GM19468 (cell line): ENCODE results near the gene PIK3R6.

ENCODE experiments used
- ATAC-seq: cut with Tn5 transposase; IDR thresholded peaks from one replicate; pipeline ENCODE4 v1.9.1; 2021; ENCODE audit warnings: mild to moderate bottlenecking, moderate library complexity, moderate number of reproducible peaks; ENCODE audit not compliant: unreplicated experiment; ENCODE audit errors: extremely low read depth

PIK3R6 gene

DNA sequence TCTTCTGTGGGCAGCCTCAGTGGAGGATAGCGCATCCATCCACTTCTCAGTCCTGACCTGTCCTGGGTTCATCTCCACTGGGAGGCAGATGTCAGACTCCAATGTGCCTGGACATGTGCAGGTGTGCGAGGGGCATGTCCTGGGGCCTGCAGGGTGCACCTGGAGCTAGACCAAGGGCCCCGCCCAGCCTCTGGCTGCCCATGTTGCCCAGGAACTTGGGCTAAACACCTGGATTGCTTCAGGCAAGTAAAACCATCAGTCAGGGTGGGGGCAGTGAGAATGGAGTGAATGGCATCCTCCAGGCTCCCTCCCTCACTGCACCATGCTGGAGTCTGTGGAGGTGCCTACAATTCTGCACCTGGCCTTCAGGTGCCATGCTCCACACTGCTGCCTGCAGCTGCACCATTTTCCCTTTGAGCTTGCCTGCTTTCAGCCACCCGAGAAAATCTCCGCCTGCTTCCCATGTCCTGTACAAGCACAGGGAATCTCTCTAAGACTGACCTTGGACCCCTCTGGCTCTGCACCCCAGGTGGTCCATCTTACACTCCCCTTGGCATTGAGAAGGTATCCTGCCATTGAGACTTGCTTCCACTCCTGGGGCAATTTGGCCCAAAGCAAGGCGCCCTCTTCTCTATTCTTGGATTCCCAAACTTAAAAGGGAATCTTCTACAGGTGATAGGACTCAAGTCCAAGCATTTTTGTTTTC lies 66.2 kb downstream of the PIK3R6 start:
- no peak for ATAC-seq

DNA sequence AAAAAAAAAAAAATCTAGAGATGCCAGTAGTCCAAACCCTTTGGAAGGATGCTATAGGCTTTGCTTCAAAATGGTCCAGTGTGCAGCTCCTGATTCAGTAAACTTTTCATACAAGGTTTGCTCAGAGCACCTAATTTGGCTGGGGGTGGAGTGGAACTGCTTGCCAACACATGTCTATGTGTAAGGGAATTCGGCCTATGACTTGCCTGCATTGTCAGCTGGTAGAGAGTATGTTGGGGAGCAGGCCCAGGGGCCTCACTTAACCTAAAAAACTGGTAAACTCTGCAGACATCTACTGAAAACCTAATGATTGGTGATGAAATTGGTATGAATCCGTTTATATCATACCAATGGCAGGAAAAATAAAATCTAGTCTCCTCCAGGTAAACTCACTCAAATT lies 66.8 kb downstream of the PIK3R6 start:
- no peak for ATAC-seq

DNA sequence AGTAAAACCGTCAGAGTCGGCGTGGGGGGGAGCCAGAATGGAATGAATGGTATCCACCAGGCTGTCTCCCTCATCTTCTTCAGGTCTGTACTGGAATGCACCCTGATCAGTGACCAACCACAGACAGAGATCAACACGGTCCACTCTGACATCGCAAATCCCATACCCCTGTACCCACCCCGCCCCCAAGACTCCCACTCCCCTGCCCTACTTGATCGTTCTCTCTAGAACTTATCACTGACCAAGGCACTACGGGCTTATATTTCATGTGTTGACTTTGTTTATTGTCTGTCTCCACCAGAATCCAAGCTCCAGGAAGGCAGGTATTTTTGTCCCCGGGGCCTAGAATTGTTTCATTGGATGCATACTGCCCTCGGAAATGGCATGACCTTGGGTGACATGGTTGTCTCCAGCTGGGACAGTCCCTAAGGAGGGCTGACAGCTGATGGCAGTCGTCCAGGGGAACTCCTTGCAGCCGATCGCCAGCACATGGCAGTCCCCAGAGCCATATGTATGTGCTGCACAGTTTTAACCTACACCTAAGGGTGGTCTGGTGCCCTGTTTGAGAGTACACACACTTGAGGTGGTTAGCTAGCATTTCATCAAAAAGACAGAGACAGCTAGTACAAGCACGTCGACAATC lies 67.8 kb downstream of the PIK3R6 start:
- ATAC-seq: no peak

DNA sequence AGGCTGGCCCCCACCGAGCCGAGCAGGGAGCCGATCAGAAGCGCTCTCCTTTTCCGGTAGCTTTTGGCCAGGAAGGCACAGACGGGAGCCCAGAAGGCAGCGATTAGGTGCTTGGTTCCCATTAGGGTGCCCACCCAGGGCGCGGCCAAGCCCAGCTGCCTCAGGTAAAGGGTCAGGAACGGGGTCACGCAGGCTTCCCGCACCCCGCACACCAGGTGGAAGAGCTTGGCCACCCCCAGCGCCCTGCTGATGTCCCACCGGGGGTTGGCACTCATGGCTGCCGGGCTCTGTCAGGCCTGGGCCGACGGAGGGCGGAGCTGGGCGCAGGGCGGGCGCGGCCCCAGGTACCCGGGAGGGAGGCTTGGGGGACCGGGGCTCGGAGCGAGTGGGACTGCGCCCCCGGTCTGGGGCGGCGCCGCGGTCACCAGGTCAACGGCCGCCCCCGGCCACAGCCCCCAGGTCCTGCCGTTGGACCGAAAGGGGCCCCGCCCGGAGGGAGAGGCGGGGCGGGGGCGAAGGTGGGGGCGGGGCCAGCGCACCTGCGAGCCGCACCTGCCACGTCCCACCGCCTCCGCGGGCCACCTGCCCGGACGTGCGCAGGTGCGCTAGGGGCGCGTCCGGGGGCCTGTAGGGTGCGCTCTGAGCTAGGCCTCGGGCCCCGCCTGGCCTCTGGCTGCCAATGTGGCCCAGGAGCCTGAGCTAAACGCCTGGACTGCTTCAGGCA lies 68.5 kb downstream of the PIK3R6 start, which contains the start of gene MFSD6L:
TSS of gene MFSD6L (minus strand) at position 520 of the 724 bp plus-strand sequence. CDS start at position 275, 245 bp downstream.
- no peak for ATAC-seq

DNA sequence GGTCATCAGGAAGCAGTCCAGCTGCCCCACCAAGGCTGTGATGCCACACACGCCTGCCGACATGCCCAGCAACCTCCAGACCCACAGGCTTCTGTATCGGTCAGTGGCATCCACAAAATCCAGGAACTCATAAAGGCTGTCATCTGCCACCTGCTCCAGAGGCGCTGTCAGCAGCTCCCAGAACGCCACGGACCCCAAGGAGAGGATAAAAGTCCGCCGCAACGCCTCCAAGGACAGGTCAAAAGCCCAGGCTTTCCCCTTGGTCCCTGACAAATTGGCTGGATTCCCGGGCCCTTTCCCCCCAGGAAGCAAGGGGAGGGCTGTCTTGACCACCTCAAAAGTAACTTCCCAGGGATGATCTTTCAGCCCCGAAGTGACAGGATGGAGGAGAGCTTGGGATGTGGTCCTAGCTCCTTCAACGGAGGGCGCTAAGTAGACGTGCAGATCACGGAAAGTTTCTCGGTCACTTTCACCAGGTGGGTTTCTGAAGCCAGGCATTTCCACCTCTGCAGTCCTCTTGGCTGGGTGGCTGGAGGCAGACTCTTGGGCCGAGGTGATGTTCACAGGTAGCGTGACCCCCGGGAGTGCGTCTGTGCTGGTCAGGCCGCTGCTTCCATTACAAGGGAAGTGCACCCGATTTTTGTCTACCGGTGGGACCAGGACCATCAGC lies 69.2 kb downstream of the PIK3R6 start:
- ATAC-seq: no peak

DNA sequence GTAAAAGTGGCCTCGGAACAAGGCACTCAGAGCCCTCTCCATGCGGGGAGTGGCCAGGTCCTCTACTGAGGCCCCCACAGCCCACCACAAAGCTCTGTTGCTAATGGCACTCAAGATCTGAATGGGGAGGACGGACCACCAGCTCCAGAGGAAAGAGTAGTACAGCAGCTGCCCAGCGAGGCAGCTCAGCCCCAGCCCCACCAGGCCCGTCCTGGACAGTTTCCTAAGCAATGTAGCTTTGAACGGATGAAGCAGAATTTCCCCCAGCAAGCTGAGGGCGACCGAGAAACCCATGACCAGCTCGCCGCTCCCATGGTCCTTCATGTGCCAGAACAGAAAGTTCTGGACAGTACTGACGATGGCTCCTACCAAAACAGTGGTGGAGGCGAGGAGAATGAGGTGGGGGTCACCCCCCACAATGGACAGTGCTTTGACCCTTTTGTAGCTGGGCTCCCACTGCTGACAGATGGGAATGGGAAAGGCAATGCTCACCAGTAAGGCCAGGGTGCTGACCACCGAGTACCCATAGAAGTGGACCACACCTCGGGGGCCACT lies 69.8 kb downstream of the PIK3R6 start:
- no peak for ATAC-seq

DNA sequence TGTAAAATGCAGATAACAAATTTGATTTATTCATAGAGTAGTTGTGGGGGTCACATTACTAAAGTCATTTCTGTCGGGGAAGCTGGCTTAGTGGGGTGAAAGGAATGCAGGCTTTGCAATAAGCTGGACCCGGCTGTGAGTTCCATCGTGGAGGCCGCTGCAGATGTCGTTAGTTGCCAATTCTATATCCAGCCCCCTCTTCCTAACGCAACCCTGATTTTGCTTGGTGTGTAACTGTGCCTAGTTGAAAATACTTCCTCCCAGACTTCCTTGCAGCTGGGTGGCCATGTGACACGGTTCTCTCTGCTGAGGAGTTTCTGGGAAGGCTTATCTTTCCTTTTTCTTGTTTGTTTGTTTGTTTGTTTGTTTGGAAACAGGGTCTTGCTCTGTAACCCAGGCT lies 72.8 kb downstream of the PIK3R6 start:
- no peak for ATAC-seq

DNA sequence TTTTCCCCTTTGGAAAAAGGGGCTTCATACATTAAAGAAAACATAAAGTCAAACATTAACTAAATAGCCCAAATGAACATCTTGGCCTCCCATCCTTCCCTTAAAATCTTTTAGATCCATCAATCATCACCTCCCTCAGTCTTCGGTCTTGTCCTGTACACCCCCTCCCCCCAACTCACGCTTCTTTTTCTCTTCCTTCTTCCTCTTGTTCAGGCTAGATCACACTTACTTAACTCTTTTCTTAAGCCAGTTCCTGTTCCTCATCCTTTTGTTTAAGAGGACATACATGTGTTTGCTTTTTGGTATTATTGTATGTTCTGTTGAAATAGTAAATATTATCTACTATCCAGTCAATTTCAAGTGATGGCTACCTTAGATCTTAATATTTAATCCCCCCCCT lies 73.8 kb downstream of the PIK3R6 start:
- ATAC-seq: no peak

DNA sequence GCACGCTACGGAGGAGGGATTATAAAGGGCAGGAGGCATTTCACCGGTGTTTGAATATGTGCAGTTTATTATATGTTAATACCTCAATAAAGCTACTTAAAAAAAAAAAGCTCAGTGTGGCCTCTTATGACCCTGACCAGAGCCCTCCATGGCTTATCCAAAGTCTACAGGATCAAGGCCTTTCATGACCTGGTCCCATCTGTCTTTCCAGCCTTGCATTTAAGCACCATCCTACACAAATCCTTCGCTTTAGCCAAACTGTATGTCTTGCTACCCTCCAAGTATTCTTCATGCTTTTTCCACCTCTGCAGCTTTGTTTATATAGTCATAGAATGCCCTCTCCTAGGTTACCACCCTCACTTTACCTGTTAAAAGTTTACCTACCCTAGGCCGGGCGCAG lies 74.8 kb downstream of the PIK3R6 start:
- no peak for ATAC-seq

DNA sequence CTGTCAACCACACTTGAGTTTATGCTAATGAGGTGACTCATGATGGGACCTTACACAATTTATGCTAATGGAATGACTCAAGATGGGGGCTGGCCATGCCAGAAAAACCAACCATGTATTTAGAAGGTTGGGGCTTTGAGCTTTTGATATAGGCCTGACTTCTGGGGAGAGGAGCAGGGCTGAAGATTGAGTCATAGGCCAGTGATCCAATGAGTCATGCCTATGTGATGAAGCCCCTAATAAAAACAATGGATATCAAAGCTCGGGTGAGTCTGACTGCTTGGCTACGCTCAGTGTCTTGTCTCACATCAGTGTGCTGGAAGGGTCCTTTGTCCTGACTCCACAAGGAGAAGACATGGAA lies 75.6 kb downstream of the PIK3R6 start:
- ATAC-seq: no peak

DNA sequence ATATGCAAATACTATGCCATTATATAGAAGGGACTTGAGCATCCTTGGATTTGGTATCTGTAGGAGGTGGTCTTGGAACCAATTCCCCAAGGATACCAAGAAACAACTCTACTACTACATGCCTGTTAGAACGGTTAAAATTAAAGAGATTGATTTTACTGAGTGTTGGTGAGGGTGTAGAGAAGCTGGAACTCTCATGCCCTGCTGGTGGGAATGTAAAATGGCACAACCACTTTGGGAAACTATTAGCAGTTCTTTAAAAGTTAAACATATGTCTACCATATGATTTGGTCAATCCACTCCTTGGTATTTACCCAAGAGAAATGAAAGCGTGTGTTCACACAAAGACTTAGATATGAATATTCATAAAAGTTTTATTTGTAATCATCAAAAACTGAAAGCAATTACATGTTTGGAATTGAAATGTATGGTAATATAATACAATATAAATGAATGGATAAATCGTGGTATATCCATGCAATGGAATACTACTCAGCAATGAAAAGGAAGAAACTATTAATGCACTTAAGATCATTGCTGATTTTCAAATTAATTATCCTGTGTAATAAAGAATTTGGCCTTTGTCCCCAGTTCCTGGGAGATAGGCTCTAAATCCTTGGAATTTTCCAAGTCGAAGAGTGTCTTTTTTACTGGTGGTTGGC lies 76.1 kb downstream of the PIK3R6 start:
- no peak for ATAC-seq

DNA sequence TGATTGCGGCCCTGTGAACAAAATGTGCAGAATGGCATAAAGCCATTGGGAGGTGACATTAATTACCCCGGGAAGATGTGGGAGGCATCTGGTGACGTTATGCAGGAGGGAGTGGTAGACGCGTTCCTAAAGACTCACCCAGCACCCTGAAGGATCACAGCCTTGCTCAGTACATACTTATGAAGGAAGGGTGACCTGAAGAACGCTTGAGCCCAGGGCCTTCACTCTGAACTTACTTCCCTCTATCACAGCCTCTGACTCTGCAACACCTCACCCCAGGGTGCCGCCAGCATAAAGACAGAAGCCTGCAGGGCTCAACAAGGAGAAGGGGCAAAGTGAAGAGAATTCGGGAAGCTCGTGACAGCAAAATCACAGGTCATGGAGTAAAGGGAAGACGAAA lies 77.7 kb downstream of the PIK3R6 start:
- ATAC-seq: no peak

DNA sequence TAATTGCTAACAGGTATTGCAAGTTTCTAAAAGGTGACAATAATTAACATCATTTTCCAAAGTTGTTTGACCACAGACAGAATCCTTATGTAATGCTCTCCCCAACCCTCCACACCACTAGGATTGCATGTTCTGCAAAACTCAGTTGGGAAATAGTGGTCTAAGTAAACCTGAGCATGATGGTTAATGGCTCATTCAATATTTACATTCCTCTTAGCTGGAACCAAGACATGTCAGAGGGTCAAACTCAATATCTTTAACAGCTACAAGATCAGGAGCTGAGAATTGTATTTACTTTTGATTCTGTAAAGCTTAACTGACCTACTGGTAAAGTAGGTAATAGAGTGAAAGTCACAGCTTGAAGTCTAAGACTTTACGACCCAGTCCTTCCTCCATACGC lies 78.5 kb downstream of the PIK3R6 start:
- no peak for ATAC-seq

DNA sequence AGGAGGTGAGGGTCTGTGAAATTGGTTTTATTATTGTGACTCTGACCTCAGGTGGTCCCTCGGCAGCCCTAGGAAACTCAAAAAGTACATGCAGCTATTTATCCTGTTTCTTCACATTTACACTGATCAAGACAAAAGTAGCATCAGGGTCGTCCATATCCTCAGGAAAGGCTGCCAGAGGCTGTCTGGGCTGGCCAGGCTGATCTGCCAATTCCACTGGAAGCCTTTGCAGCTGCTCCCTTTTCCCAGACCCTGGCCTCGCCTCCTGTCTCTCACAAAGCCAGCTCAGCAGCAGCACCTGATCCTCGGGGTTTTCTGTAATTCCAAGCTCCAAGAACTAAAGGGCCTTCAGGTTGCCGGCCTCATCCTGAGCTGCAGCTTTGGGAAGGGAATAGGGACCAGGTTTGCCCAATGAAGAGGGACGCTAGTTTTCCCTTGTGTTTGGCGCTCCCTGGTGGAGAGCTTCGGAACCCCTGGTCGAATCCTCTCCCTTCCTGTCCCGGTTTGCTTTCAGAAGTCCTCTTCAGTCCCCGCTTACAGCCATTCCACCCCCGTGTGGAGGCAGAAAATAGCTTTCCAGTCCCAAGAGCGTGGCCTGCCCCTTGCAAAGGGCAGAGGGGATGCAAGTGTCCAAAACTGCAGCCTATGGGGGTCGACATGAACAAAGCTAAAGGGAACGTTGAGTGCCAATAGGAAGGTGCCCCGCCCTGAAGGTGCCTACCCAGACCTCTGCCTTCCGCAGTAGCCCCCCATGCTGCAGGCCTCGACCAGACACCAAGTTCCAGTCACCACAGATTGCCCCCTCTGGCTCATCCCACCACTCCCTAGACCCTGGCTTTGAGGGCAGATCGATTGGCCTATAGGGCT lies 81.7 kb downstream of the PIK3R6 start:
- no peak for ATAC-seq

DNA sequence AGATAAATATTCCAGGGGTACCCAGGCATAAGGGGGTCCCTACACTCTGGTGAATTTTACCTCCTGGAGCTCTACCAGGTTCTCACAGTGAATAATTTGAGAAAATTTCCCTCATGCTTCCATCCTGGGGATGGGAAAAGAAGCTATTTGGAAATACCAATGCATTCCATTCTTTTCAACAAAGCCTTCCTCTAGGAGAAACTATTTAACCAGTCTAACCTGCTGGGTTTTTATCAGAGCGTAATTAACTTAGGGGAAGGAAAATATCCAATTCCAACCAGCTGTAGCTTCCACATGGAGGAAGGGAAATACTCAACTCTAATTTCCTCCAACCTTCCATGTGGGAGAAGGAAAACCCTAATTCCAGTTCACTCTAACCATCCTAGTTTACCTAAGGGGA lies 85.3 kb downstream of the PIK3R6 start:
- no peak for ATAC-seq

DNA sequence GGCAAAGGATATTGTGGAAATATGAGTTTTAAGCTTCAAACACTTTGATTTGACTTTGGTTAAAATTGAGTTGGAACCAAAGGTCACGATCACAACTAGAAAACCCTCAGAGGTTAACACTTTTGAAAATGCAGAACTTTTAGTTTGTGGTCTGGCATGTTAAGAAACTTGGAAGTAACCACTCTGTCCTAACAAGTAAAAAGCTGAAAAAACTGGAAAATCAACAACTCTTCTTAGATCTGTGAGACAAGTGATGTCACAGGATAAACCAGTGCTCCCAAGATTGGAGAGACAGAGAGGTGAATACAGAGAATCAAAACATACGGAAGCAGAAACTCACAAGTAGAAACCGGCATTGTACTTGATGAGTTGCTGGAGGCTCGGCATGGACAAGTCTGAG lies 85.7 kb downstream of the PIK3R6 start:
- no peak for ATAC-seq

DNA sequence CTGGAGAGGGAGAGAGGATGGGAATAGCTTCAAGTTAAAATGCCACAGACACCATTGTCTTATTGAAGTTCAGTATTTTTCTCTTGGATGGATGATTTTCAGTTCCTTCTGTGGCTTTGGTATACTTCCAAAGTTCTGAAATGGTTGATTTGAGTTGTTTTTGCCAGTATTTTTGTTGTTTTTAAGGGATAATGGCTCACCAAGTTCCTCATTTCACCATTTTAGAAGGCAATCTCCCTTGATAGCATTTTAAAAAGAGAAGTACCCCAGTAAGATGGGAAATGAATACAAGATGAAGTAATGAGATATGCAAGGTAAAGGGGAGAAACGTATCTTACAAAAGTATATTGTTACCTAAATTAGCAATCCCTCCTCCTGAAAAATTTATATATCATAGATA lies 90.6 kb downstream of the PIK3R6 start:
- ATAC-seq: no peak

DNA sequence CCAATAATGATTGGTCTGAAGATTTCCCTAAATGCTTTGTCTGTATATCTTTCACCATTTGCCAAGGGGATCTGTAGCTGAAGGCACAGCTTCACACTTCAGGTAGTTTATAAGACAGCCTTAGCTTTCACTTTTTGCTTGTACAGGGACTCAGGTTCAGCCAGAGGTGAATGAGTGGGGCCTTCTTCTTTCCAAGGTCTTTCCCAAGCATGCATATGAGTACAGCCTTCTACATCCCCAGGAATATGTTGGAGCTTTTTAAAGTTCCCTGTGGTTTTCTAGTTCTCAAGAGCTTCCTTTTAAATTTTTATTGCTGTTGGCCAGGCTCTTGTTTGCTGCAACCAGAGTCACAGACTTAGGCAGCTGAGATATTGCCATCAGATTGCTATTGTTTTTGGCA lies 91.2 kb downstream of the PIK3R6 start:
- no peak for ATAC-seq

DNA sequence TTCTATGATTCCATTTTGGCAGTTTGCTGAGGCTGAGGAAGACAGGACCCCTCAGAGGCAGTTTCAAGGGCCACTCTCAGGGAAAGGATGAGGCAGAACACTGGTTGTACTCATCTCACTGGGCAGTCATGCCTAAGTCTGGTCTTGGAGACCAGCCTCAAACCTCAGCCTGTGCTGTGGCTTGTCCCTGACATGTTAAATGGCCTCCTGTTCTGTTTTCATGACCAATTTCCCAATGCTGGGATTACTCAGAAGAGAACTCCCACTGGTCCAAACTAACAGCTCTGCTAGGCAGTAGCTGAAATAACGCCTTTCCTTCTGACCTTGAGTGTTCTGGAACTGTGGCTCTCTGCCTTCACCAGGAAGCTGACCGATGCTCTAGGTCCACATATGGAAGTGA lies 100.7 kb downstream of the PIK3R6 start:
- ATAC-seq: no peak
